ENCODE data around the gene DDX27.

Gene DDX27

GRCh38 chr20:49292010-49292409, 72.8 kb downstream of the DDX27 start:
- DNase-seq, result no peak

- DNase-seq, result no peak
These were observed 73.9 kb downstream of the DDX27 start for GRCh38 chr20:49293122-49293521.
